HEK293T (cell line): ENCODE results near the gene ZNF738.
A peak's percentile ranks its signal among the peaks of the same experiment; 100 is the strongest.

Experiments
- CTCF ChIA-PET: fragments of 350-600 bp; formaldehyde crosslinking; extraction: SDS; loops from one replicate; lab custom pipeline; 2021; ENCODE audit warnings: antibody characterized with exemption, inconsistent platforms; lab: Yijun Ruan, JAX
- POLR2A ChIA-PET: fragments of 350-600 bp; formaldehyde crosslinking; extraction: SDS; loops from one replicate; lab custom pipeline; 2020; ENCODE audit warnings: antibody characterized with exemption, inconsistent platforms; lab: Yijun Ruan, JAX
- DNase-seq: peaks from one replicate; pipeline ENCODE4 v3.0.0; 2012; ENCODE audit warnings: mixed read lengths; ENCODE audit errors: extremely low spot score
- ARNT ChIP-seq: fragments of 450-650 bp; IDR thresholded peaks from 2 replicates; pipeline ENCODE4 v1.6.1; 2017; ENCODE audit warnings: mild to moderate bottlenecking
- BHLHE40 ChIP-seq: fragments of 450-650 bp; IDR thresholded peaks from 2 replicates; pipeline ENCODE4 v1.6.1; 2016; ENCODE audit warnings: mild to moderate bottlenecking, moderate library complexity, borderline replicate concordance
- CTBP1 ChIP-seq: fragments of 450-650 bp; IDR thresholded peaks from 2 replicates; pipeline ENCODE4 v1.6.1; 2016; ENCODE audit warnings: borderline replicate concordance
- ELF4 ChIP-seq: fragments of 450-650 bp; IDR thresholded peaks from 2 replicates; pipeline ENCODE4 v1.6.1; 2017; ENCODE audit warnings: antibody characterized with exemption
- FOXA1 ChIP-seq: fragments of 450-650 bp; IDR thresholded peaks from 2 replicates; pipeline ENCODE4 v1.6.1; 2016; ENCODE audit warnings: mild to moderate bottlenecking
- FOXK2 ChIP-seq: fragments of 450-650 bp; IDR thresholded peaks from 2 replicates; pipeline ENCODE4 v1.6.1; 2016; ENCODE audit warnings: mild to moderate bottlenecking
- FOXM1 ChIP-seq: fragments of 450-650 bp; IDR thresholded peaks from 2 replicates; pipeline ENCODE4 v1.6.1; 2017; ENCODE audit warnings: mild to moderate bottlenecking, borderline replicate concordance
- HDGF ChIP-seq: fragments of 450-650 bp; IDR thresholded peaks from 2 replicates; pipeline ENCODE4 v1.6.1; 2017; ENCODE audit warnings: antibody characterized with exemption, borderline replicate concordance
- L3MBTL2 ChIP-seq: fragments of 450-650 bp; conservative IDR thresholded peaks from 2 replicates; pipeline ENCODE4 v1.6.1; 2016; ENCODE audit warnings: mild to moderate bottlenecking
- LEF1 ChIP-seq: fragments of 450-650 bp; IDR thresholded peaks from 2 replicates; pipeline ENCODE4 v1.6.1; 2017; ENCODE audit warnings: mild to moderate bottlenecking, borderline replicate concordance
- NFRKB ChIP-seq: fragments of 450-650 bp; IDR thresholded peaks from 2 replicates; pipeline ENCODE4 v1.6.1; 2016; ENCODE audit warnings: mild to moderate bottlenecking, moderate library complexity
- SP1 ChIP-seq: fragments of 450-650 bp; IDR thresholded peaks from 2 replicates; pipeline ENCODE4 v1.6.1; 2017
- SUZ12 ChIP-seq: fragments of 450-650 bp; IDR thresholded peaks from 2 replicates; pipeline ENCODE4 v1.6.1; 2016; ENCODE audit warnings: mild to moderate bottlenecking
- TARDBP ChIP-seq: fragments of 450-650 bp; IDR thresholded peaks from 2 replicates; pipeline ENCODE4 v1.6.1; 2016
- ZNF384 ChIP-seq: fragments of 450-650 bp; IDR thresholded peaks from 2 replicates; pipeline ENCODE4 v1.6.1; 2016
- TF ChIP-seq, protein P1 (sequence below): fragments of 450-650 bp; IDR thresholded peaks from 2 replicates; pipeline ENCODE4 v1.6.1; 2016

ZNF738 gene

GRCh38 chr19:21352830-21353229 is 6.0 kb upstream of the ZNF738 start:
- POLR2A ChIA-PET, result no interaction called here
- no peak for TF ChIP-seq FOXA1
- CTCF ChIA-PET, result no interaction called here
- no peak for DNase-seq

DNA sequence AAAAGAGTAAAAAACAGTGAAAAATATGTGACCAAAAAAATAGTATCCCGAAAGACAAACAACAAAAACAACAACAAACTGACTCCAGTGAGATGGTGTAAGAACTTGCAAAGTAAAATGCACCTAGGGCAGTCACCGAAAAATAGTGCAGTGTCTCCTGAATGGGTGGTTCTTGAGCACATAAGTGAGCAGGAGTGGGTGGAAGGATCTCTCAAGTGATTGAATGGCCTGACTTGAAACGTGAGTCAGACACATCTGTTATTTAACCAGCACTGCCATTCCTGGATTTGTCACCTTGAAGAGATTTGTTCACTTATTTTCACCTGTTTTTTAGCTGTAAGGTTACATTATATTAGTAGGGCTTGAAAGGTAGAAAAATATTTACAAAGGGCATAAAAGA is 3.5 kb downstream of the ZNF738 start:
- POLR2A ChIA-PET, result no interaction called here
- CTCF ChIA-PET, result no interaction called here
- TF ChIP-seq ARNT, result no peak
- TF ChIP-seq ELF4, result no peak
- TF ChIP-seq SUZ12, result no peak
- TF ChIP-seq ZNF384, result no peak

GRCh38 chr19:21383980-21384582 is 25.3 kb downstream of the ZNF738 start:
- ChIA-PET CTCF (no interaction called here), POLR2A (interaction anchor here (0.6 kb wide), 1 partner anchor 35 kb away, joined by 3 read pairs; no protein-coding TSS in a partner anchor)
- TF ChIP-seq SP1, result no peak
- TF ChIP-seq TARDBP, result no peak
- TF ChIP-seq FOXA1, result no peak
- TF ChIP-seq HDGF, result no peak
- TF ChIP-seq CTBP1, result no peak
- no peak for TF ChIP-seq L3MBTL2
- no peak for TF ChIP-seq BHLHE40
- TF ChIP-seq, protein P1, sequence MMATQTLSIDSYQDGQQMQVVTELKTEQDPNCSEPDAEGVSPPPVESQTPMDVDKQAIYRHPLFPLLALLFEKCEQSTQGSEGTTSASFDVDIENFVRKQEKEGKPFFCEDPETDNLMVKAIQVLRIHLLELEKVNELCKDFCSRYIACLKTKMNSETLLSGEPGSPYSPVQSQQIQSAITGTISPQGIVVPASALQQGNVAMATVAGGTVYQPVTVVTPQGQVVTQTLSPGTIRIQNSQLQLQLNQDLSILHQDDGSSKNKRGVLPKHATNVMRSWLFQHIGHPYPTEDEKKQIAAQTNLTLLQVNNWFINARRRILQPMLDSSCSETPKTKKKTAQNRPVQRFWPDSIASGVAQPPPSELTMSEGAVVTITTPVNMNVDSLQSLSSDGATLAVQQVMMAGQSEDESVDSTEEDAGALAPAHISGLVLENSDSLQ, result no peak
- TF ChIP-seq ARNT, result no peak
- no peak for TF ChIP-seq NFRKB
- TF ChIP-seq LEF1, result no peak
- TF ChIP-seq ELF4, result no peak
- TF ChIP-seq FOXM1, result no peak
- TF ChIP-seq SUZ12, result no peak
- TF ChIP-seq ZNF384, result no peak
- TF ChIP-seq FOXK2, result no peak
- DNase-seq, result no peak

More for the DNA sequence above, 3.5 kb downstream of the ZNF738 start:
- no peak for DNase-seq

GRCh38 chr19:21396121-21396520 is 37.3 kb downstream of the ZNF738 start:
- CTCF ChIA-PET, result no interaction called here
- POLR2A ChIA-PET, result no interaction called here
- no peak for DNase-seq
- no peak for TF ChIP-seq FOXA1
- TF ChIP-seq TARDBP, result no peak

GRCh38 chr19:21396893-21397572 is 38.2 kb downstream of the ZNF738 start, which contains the start of gene ZNF493:
Gene ZNF493, plus strand, starts transcription at chr19:21397133. Its CDS starts 105 bp downstream, at chr19:21397238.
- ChIA-PET CTCF (no interaction called here), POLR2A (interaction anchor here (1.1 to 1.3 kb wide), 2 partner anchors 21 to 68 kb away, joined by 3 to 7 read pairs; partner anchors contain the start of gene ZNF708)
- peak; percentile 79 for DNase-seq
- TF ChIP-seq CTBP1 (no peak), ELF4 (peak; percentile 57; the same call in 1 of the 2 replicates), SUZ12 (no peak), SP1 (no peak), L3MBTL2 (0 out of 2 replicates have a peak, but pooled peaks have one; percentile 18)
- TF ChIP-seq, protein P1, result peak; percentile 98

GRCh38 chr19:21398851-21399250 is 40.1 kb downstream of the ZNF738 start:
- CTCF ChIA-PET, result no interaction called here
- DNase-seq, result no peak
- TF ChIP-seq LEF1 (no peak), FOXM1 (no peak), CTBP1 (no peak), FOXA1 (no peak), NFRKB (no peak), SP1 (no peak), HDGF (no peak), BHLHE40 (no peak), ELF4 (no peak)
- TF ChIP-seq, protein P1, result no peak
- POLR2A ChIA-PET, result no interaction called here
